Colon (tissue), 2 donors: Measurements from ENCODE around the gene HCFC1.

Experiments
- FAIRE-seq: peaks from 2 replicates; lab custom pipeline; 2012; peaks lifted over from hg19 to GRCh38; lab: Jason Lieb, UNC
- donor health status: control.
- donor health status: control.

HCFC1 gene

GRCh38 chrX:153922932-153923857 is 48.4 kb downstream of the HCFC1 start:
- FAIRE-seq = no peak

- no peak for FAIRE-seq
Measured at GRCh38 chrX:153921511-153922446, 49.8 kb downstream of the HCFC1 start.

GRCh38 chrX:153921070-153921469 is 50.5 kb downstream of the HCFC1 start:
- no peak for FAIRE-seq

DNA sequence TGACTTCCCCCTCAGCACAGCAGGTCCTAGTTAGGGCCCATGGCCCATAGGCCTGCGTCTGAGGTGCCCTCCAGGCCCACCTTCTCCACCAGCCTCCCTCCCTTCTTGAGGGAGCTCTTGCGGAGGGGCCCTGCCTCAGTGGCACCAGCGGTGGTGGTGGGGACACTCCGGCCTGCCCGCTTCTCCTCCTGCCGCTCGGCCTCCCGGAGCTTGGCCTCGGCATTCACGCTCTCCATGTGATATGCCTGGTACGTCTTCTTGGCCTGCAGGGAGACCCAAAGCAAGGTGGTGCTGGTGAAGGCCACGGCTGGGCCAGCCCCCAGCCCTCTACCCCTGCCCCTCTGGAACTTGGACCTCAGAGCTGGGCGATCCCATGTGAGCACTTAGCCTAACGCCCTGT is 51.1 kb downstream of the HCFC1 start:
- no peak for FAIRE-seq

- FAIRE-seq = no peak
Measured at GRCh38 chrX:153919281-153919680, 52.3 kb downstream of the HCFC1 start.

DNA sequence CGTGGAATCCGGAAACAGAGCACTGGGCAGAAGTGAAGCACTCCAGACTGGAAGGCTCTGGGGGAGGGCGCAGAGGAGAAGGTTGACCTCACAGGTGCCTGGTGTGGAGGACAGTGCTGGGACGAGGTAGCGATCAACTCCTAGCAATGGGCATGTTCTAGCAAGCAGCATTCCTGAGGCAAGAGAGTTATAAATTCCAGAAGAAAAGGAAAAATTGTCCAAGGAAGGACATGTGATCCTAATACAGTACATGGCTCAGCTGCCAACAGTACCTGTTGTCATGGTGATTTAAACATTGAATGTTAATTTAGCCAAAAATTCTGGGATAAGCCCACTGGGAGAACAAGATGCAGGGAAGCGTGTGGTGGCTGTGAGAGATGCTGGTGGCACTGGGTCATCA is 53.7 kb downstream of the HCFC1 start:
- no peak for FAIRE-seq

DNA sequence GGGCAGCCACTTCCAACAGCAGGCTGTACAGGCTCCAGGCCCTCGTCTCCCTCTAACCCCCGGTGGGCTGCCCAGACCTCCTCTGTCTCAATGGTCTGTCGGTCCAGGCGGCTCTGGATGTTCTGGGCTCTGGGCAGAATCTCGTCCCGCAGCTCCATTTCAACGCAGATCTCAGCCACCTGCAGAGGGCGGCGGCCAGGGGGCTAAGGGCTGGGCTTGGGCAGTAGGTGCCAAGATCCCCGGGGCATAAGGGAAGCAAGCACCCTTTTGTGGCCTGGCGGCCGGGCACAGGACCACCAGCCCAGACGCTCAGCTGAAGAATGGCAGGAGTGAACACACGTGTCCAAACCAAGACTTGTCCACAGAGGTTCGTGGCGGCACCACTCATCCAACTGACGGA is 57.9 kb downstream of the HCFC1 start:
- no peak for FAIRE-seq

DNA sequence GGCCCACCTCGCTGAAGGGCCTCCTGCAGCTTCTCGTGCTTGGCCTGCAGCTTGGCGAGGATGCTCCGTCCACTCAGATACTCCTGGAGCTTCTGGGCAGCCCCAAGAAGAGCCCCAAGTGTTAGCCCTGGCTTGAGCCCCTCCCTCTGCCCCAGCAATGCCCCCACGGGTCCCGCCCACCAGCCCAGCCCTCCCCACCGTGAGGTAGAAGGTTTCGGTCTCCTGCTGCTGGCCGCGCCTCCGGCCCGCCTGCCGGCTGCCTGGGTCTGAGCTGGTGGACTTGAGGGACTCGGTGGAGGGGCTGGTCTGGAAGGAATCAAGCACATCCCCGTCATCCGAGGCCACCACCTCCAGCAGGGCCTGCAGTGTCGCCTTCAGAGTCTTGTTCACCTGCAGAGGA is 58.4 kb downstream of the HCFC1 start:
- FAIRE-seq = no peak

- FAIRE-seq = no peak
Measured at GRCh38 chrX:153911798-153912197, 59.8 kb downstream of the HCFC1 start.

GRCh38 chrX:153910446-153910845 is 61.2 kb downstream of the HCFC1 start:
- FAIRE-seq = no peak

GRCh38 chrX:153909980-153910360 is 61.6 kb downstream of the HCFC1 start:
- no peak for FAIRE-seq

DNA sequence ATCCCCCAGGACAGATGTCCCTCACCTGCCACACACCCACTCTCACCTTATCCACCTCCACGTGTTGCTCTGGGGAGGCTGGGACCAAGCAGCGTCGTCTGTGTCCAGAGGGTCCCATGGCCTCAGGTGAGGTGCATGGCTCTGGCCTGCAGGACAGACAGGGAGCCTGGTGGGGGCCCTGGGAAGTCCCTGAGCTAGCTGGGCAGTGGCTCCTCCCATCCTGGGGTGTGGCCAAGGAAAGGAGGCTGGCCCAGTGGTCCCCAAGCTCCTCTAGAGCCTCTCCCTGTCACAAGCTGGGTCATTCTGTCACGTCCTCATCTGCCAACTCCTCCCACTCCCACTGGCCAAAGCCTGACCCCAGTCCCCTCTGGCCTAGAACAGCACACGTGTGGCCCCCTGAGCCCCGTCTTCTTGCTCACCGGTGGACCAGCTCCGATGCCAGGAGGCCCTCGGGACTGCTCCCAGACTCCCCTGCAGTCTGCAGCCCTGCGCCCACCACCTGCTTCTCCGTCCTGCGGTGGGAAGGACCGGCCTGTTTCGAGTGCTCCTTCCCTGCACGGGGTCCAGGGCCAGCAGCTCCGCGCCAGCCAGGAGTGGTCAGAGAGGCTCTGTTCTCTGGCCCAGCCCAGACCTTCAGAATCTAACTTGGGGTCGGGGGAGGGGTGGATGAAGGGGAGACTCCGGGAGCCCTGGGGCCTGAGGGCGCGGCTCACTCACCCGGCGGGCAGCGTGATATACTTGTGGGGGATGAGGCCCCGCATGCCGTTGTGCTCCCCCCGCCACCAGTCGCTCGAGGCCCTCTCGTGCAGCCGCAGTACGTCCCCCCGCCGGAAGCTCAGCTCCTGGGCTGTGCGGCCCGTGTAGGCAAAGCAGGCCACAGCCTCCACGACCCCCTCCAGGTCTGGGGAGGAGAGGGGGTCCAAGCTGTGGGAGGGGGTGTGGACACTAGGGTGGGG is 62.3 kb downstream of the HCFC1 start:
- FAIRE-seq = no peak

- FAIRE-seq = no peak
Measured at GRCh38 chrX:153908219-153908860, 63.3 kb downstream of the HCFC1 start.

DNA sequence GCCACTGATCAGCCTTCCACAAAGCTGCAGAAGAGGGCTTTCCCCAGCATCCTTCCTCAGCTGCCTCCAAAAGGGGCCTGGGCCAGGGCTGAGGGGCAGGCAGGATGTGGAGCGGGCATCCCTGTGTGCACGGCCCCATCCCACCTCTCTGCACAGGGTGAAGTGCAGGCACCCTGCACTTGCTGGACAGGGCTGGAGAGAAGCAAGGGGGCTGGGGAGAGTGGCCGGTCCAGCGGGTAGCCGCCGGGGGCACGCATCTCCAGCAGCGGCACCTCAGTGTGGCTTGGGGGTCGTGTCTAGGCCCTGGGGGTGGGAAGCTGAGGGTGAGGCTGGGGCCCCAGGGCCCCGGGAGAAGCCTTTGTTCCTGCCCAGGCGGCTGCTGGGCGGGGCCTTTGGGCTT is 64.2 kb downstream of the HCFC1 start:
- FAIRE-seq = no peak

GRCh38 chrX:153906126-153906917 is 65.3 kb downstream of the HCFC1 start:
- FAIRE-seq = no peak

GRCh38 chrX:153905481-153906095 is 66.0 kb downstream of the HCFC1 start:
- no peak for FAIRE-seq

- no peak for FAIRE-seq
Measured at GRCh38 chrX:153903991-153904957, 67.3 kb downstream of the HCFC1 start, which contains the start of gene AVPR2. AVPR2 (plus strand) TSS chrX:153904673; CDS start chrX:153905146, 473 bp downstream.

DNA sequence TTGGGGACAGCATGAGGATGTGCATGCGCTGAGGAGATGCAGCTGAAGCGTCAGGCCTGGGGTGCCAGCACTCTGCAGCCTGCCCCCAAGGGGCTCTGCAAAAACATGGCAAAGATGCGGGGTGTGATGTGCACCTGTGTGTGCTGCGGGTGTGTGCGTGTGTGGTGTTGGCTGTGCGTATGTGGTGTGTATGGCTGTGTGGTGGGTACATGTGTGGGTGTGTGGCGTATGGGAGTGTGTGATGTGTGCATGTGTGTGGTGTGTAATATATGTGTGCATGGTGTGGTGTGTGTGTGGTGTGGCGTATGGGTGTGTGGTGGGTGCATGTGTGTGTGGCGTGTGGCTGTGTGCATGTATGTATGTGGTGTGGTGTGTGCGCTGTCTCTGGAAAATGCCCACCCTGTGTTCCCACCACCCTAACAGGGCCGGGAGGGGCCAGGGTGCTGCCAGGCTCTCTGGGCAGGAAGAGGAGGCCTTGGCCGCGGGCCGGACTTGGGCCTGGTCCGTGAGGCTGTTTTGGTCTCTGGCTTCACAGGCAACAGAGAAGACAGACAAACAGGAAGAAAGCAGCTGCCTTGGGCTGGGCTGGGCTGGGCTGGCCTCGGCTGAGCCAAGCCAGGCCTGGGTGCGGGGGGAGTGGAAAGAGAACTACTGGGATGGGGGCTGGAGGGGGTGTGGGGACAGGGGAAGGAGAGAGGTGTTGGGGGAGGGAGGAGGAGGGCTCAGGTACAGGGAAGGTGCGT is 68.2 kb downstream of the HCFC1 start:
- FAIRE-seq = no peak
